Measurements from ENCODE around the gene ACOT7. TPM values are rescaled to one million over a fixed set of nuclear protein-coding genes. Genes with fewer than 3 reads are reported as not detected.
A peak's percentile ranks its signal among the peaks of the same experiment; 100 is the strongest.

ACOT7 gene
- total RNA-seq, 1 experiment from 2014 or later = 120 TPM

DNA sequence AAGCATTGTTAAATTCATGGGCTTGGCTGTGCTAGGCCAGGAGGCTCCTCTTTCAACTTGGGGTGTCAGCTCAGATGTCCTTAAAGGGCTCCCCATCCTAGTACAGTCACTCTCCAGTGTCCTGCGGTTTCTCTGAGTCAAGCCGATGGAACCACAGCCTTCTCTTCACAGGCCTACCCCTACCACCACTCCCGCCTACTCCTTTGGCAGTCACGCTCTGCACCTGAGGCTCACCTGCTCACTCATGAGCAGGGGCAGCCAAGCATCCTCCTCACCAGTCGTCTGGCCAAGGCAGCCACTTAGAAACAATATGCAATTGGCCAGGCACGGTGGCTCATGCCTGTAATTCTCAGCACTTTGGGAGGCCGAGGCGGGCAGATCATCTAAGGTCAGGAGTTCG lies 3.6 kb downstream of the ACOT7 start:
- in situ Hi-C loops (cut with HindIII; ENCODE audit: low pct_unique_long_range_greater_than_20kb, low sequenced_read_pairs) = no loop called here
- ChIA-PET POLR2A (no interaction called here), CTCF (no interaction called here)
- no peaks in the 10 kb centered on the region for H3K9me3 ChIP-seq (ENCODE audit: control insufficient read depth, insufficient read depth, low read depth, low read length)
- TF ChIP-seq TCF7L2 (IDR thresholded peaks at IDR 0.05; ENCODE audit: low read depth, low read length) = no peak
- no peak for TF ChIP-seq CTCF (IDR thresholded peaks at IDR 0.05)
- TF ChIP-seq POLR2AphosphoS5 (IDR thresholded peaks at IDR 0.05; ENCODE audit: low read depth, low read length) = no peak
- no peak for TF ChIP-seq SIN3A (IDR thresholded peaks at IDR 0.05; ENCODE audit: borderline replicate concordance, insufficient read depth, low read depth, low read length)
- TF ChIP-seq, protein P1, sequence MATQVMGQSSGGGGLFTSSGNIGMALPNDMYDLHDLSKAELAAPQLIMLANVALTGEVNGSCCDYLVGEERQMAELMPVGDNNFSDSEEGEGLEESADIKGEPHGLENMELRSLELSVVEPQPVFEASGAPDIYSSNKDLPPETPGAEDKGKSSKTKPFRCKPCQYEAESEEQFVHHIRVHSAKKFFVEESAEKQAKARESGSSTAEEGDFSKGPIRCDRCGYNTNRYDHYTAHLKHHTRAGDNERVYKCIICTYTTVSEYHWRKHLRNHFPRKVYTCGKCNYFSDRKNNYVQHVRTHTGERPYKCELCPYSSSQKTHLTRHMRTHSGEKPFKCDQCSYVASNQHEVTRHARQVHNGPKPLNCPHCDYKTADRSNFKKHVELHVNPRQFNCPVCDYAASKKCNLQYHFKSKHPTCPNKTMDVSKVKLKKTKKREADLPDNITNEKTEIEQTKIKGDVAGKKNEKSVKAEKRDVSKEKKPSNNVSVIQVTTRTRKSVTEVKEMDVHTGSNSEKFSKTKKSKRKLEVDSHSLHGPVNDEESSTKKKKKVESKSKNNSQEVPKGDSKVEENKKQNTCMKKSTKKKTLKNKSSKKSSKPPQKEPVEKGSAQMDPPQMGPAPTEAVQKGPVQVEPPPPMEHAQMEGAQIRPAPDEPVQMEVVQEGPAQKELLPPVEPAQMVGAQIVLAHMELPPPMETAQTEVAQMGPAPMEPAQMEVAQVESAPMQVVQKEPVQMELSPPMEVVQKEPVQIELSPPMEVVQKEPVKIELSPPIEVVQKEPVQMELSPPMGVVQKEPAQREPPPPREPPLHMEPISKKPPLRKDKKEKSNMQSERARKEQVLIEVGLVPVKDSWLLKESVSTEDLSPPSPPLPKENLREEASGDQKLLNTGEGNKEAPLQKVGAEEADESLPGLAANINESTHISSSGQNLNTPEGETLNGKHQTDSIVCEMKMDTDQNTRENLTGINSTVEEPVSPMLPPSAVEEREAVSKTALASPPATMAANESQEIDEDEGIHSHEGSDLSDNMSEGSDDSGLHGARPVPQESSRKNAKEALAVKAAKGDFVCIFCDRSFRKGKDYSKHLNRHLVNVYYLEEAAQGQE (IDR thresholded peaks at IDR 0.05; ENCODE audit: insufficient read depth in 1 of 2, low read depth in 2 of 2, low read length in 1 of 2) = no peak
- no peak for DNase-seq (ENCODE audit: low read depth, low spot score)
- H3K27ac ChIP-seq (ENCODE audit: low read length) = no peak overlapping the region; the same call in 1 of the 2 replicates
- H3K27me3 ChIP-seq (ENCODE audit: control insufficient read depth, insufficient read depth, low read length) = no peaks in the 10 kb centered on the region
- ATAC-seq = no peak
- peaks cover 38% of the 10 kb centered on the region for H3K4me1 ChIP-seq (ENCODE audit: control insufficient read depth, insufficient read depth, low read length)
- no TSS peak for BruUV-seq (replicated peaks)
- no peak overlapping the region for H3K4me3 ChIP-seq (ENCODE audit: low read depth in 2 of 2, low read length in 2 of 2)
- intact Hi-C loops (cut with micrococcal nuclease; ENCODE audit: unreplicated experiment) = no loop called here
- no peaks in the 10 kb centered on the region for H3K36me3 ChIP-seq (ENCODE audit: control insufficient read depth, insufficient read depth, low read length)

DNA sequence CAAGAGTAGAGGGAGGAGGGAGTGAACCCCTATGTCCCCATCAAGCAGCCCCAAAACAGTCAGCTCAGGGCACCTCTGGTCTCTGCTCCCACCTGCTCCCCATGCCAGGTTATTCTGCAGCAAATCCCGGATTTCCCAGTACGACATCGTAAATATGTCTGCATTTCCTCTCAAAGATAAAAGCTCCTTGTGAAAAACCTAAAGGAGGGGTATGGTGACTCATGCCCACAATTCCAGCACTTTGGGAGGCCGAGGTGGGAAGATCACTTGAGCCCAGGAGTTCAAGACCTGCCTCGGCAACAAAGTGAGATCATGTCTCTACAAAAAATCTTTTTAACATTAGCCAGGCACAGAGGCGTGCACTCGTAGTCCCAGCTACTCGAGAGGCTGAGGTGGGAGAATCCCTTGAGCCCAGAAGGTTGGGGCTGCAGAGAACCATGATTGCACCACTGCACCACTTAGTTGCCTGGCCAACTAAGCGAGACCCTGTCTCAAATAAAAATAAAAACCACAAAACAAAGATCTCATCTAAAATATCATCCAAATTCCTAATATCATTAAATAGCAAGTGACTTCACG lies 7.1 kb downstream of the ACOT7 start:
- H3K9me3 ChIP-seq (ENCODE audit: control insufficient read depth, insufficient read depth, low read depth, low read length) = no peaks in the 10 kb centered on the region
- H3K27me3 ChIP-seq (ENCODE audit: control insufficient read depth, insufficient read depth, low read length) = no peaks in the 10 kb centered on the region
- in situ Hi-C loops (cut with HindIII; ENCODE audit: low pct_unique_long_range_greater_than_20kb, low sequenced_read_pairs) (no loop called here), intact Hi-C loops (cut with micrococcal nuclease; ENCODE audit: unreplicated experiment) (no loop called here)
- peak overlapping the region; percentile 25 to 54 for H3K4me3 ChIP-seq (ENCODE audit: low read depth in 2 of 2, low read length in 2 of 2)
- ChIA-PET CTCF (interaction anchor here (0.5 to 0.6 kb wide), 2 partner anchors 24 to 36 kb away, joined by 4 to 5 read pairs; no protein-coding TSS in a partner anchor), POLR2A (interaction anchor here (0.6 kb wide), 2 partner anchors 30 to 47 kb away, joined by 3 to 6 read pairs; no protein-coding TSS in a partner anchor)
- TF ChIP-seq POLR2AphosphoS5 (IDR thresholded peaks at IDR 0.05; ENCODE audit: low read depth, low read length) (no peak), TCF7L2 (IDR thresholded peaks at IDR 0.05; ENCODE audit: low read depth, low read length) (0 out of 2 replicates have a peak, but pooled peaks have one; percentile 26)
- no TSS peak for BruUV-seq (replicated peaks)
- DNase-seq (ENCODE audit: low read depth, low spot score) (no peak), ATAC-seq (peak; percentile 4; the same call in 1 of the 2 replicates)
- H3K36me3 ChIP-seq (ENCODE audit: control insufficient read depth, insufficient read depth, low read length) = no peaks in the 10 kb centered on the region
- H3K27ac ChIP-seq (ENCODE audit: low read length) = peak overlapping the region; percentile 90
- peaks cover 29% of the 10 kb centered on the region for H3K4me1 ChIP-seq (ENCODE audit: control insufficient read depth, insufficient read depth, low read length)

Data from Panc1 (cell line).